Sigmoid colon (tissue), 7 donors: ENCODE data around the gene MYOD1. TPM values are rescaled to one million over a fixed set of nuclear protein-coding genes. Genes with fewer than 3 reads are reported as not detected.

ENCODE experiments used
- DNase-seq: peaks from one replicate; pipeline ENCODE4 v3.0.0-alpha.2; 2019
- H3K27ac ChIP-seq, 4 donors: fragments of 200-600 bp; sonication (generic); one replicate each; pipeline ENCODE4 v1.5.1; 2016 to 2019; ENCODE audit warnings: mild to moderate bottlenecking in 1 of 4
- H3K27me3 ChIP-seq, 3 donors: fragments of 200-600 bp; sonication (generic); one replicate each; pipeline ENCODE4 v1.5.1; 2019; ENCODE audit warnings: mild to moderate bottlenecking in 1 of 3
- H3K36me3 ChIP-seq, 4 donors: fragments of 200-600 bp; sonication (generic); one replicate each; pipeline ENCODE4 v1.5.1; 2016 to 2019
- H3K4me1 ChIP-seq, 4 donors: fragments of 200-600 bp; sonication (generic); one replicate each; pipeline ENCODE4 v1.5.1; 2017 to 2019
- H3K4me3 ChIP-seq, 4 donors: fragments of 200-600 bp; sonication (generic); one replicate each; pipeline ENCODE4 v1.5.1; 2017 to 2019; ENCODE audit warnings: mild to moderate bottlenecking in 2 of 4, moderate library complexity in 1 of 4
- H3K9me3 ChIP-seq, 4 donors: fragments of 200-600 bp in 3 of 4; sonication (generic) in 3 of 4; one replicate each; pipeline versions ENCODE4 v1.5.1 to v1.6.1; 2013 to 2019
- CTCF ChIP-seq, 4 experiments: fragments of 450-650 bp in 3 of 4; fragments of 200-600 bp in 1 of 4; IDR thresholded peaks; one replicate each; pipeline ENCODE4 v1.5.1; 2016 to 2019; ENCODE audit warnings: antibody characterized with exemption in 4 of 4, mild to moderate bottlenecking in 3 of 4, moderate library complexity in 2 of 4
- EP300 ChIP-seq, 4 donors: sonication (generic); formaldehyde crosslinking; IDR thresholded peaks; one replicate each; pipeline ENCODE4 v1.6.1; 2017; ENCODE audit warnings: antibody characterized with exemption in 4 of 4
- POLR2A ChIP-seq, 2 donors: fragments of 450-650 bp; IDR thresholded peaks; one replicate each; pipeline ENCODE4 v1.6.1; 2016; ENCODE audit warnings: antibody characterized with exemption in 2 of 2, mild to moderate bottlenecking in 2 of 2, moderate library complexity in 2 of 2
- POLR2AphosphoS5 ChIP-seq, 4 donors: sonication (generic); formaldehyde crosslinking; IDR thresholded peaks; one replicate each; pipeline ENCODE4 v1.6.1; 2017; ENCODE audit warnings: antibody characterized with exemption in 4 of 4
- WGBS, 2 donors: extraction: QIAGEN DNeasy Blood & Tissue Kit; methylation state at CpG; one replicate each; pipeline ENCODE4 v1.1.7; 2013; 5-methylcytosine and 5-hydroxymethylcytosine counted together
- intact Hi-C: fragments of 100-400 bp; cut with DNase I; formaldehyde crosslinking; loops from one replicate; pipeline ENCODE4 v1.15.1; 2023
- polyA plus RNA-seq, 3 donors: library from polyadenylated mRNA; stranded (reverse); fragments of 200-250 nt; gene quantifications; one replicate each; pipeline ENCODE4 v1.2.3, GENCODE V29; 2013
- total RNA-seq, 4 donors: library from RNA; depleted of rRNA; stranded (reverse); fragments of >200 nt; gene quantifications; one replicate each; pipeline ENCODE4 v1.1.0, GENCODE V29; 2016
- donor health status: healthy with polysubstance abuse.
- donor health status: Bipolar disorder and iron deficiency.
- donor health status: healthy.

The MYOD1 gene
- total and polyA plus RNA-seq, 7 donors, result not detected

- Histone ChIP-seq H3K27me3 (peaks cover 33 to 91% (median 77%) of the 10 kb centered on the region in 3 donors), H3K4me1 (peaks cover 0 to 32% (median 18%) of the 10 kb centered on the region in 4 donors), H3K4me3 (no peak overlapping the region), H3K36me3 (no peaks in the 10 kb centered on the region), H3K27ac (no peak overlapping the region), H3K9me3 (no peaks in the 10 kb centered on the region)
- TF ChIP-seq POLR2A (IDR thresholded peaks at IDR 0.05) (no peak), POLR2AphosphoS5 (IDR thresholded peaks at IDR 0.05) (no peak), EP300 (IDR thresholded peaks at IDR 0.05) (no peak), CTCF (IDR thresholded peaks at IDR 0.05) (no peak)
- DNase-seq, result no peak
- WGBS, 2 donors, result 16 to 19% methylated on average over 16 of the region's 16 CpGs
- intact Hi-C loops, result no loop called here
Measured at GRCh38 chr11:17718510-17718962, 835 bp upstream of the MYOD1 start.

- 5 to 22% methylated on average over 85 of the region's 85 CpGs for WGBS, 2 donors
- intact Hi-C loops, result no loop called here
- Histone ChIP-seq H3K4me3 (no peak overlapping the region), H3K4me1 (peaks cover 0 to 32% (median 18%) of the 10 kb centered on the region in 4 donors), H3K27me3 (peaks cover 33 to 91% (median 64%) of the 10 kb centered on the region in 3 donors), H3K27ac (no peak overlapping the region), H3K36me3 (no peaks in the 10 kb centered on the region), H3K9me3 (no peaks in the 10 kb centered on the region)
- DNase-seq, result no peak
- TF ChIP-seq POLR2A (IDR thresholded peaks at IDR 0.05) (no peak), EP300 (IDR thresholded peaks at IDR 0.05) (no peak), CTCF (IDR thresholded peaks at IDR 0.05) (no peak), POLR2AphosphoS5 (IDR thresholded peaks at IDR 0.05) (no peak)
Measured at GRCh38 chr11:17719938-17720795, 796 bp downstream of the MYOD1 start.

- no peaks in the 10 kb centered on the region for H3K9me3 ChIP-seq
- intact Hi-C loops, result no loop called here
- peaks cover 0 to 32% (median 18%) of the 10 kb centered on the region in 4 donors for H3K4me1 ChIP-seq
- peaks cover 33 to 85% (median 64%) of the 10 kb centered on the region in 3 donors for H3K27me3 ChIP-seq
- no peak overlapping the region for H3K4me3 ChIP-seq
- no peak overlapping the region for H3K27ac ChIP-seq
- no peaks in the 10 kb centered on the region for H3K36me3 ChIP-seq
- WGBS, 2 donors, result 7 to 12% methylated on average over 24 of the region's 24 CpGs
- TF ChIP-seq CTCF (IDR thresholded peaks at IDR 0.05), result no peak
- no peak for TF ChIP-seq POLR2A (IDR thresholded peaks at IDR 0.05)
- TF ChIP-seq POLR2AphosphoS5 (IDR thresholded peaks at IDR 0.05), result no peak
- TF ChIP-seq EP300 (IDR thresholded peaks at IDR 0.05), result no peak
- no peak for DNase-seq
Measured at GRCh38 chr11:17720796-17721171, 1.4 kb downstream of the MYOD1 start.

- Histone ChIP-seq H3K4me1 (peaks cover 0 to 32% (median 18%) of the 10 kb centered on the region in 4 donors), H3K36me3 (no peaks in the 10 kb centered on the region), H3K4me3 (no peak overlapping the region), H3K27me3 (peaks cover 33 to 79% (median 64%) of the 10 kb centered on the region in 3 donors), H3K9me3 (no peaks in the 10 kb centered on the region), H3K27ac (no peak overlapping the region)
- no peak for TF ChIP-seq EP300 (IDR thresholded peaks at IDR 0.05)
- no peak for TF ChIP-seq POLR2A (IDR thresholded peaks at IDR 0.05)
- TF ChIP-seq POLR2AphosphoS5 (IDR thresholded peaks at IDR 0.05), result no peak
- no peak for TF ChIP-seq CTCF (IDR thresholded peaks at IDR 0.05)
- intact Hi-C loops, result no loop called here
- 12 to 18% methylated on average over 56 of the region's 56 CpGs for WGBS, 2 donors
- DNase-seq, result no peak
Measured at GRCh38 chr11:17721242-17721999, 2.0 kb downstream of the MYOD1 start.
